ENCODE results near the gene CAMKMT. TPM values are rescaled to one million over a fixed set of nuclear protein-coding genes. Genes with fewer than 3 reads are reported as not detected.

CAMKMT gene
- total RNA-seq, 4 donors from 2014 or later, result 2.9 to 18.8 (median 11.2) TPM

DNA sequence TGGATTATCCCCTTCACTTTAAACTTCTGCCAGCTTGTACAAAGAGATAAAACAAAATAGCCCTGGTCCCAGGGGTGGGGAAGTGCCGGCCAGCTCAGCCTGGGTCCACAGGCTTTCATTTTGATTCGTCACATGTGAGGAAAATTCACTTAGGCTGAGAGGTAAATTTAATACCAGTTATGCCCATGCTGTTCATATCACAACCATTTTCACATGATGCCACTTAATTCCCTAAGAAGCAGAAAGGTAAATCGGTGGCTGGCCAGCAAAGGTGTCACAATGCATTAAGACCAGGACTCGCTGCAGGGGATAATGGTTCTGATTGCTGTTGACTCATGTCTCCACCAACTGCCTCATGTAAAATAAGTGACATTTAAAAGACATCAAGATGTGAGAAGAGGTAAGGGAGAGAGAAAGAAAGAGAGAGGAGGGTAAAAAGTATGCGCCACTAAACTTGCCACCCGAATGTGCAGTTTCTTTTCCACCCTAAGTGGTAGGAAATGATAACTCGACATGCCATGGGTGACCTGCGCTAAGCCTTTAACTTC lies 318.8 kb downstream of the CAMKMT start:
- intact Hi-C loops (cut with DNase I; ENCODE audit: low total_unique reads), result no loop called here
- no peak for DNase-seq
- H3K27me3 ChIP-seq, result no peaks in the 10 kb centered on the region
- H3K4me1 ChIP-seq, result no peaks in the 10 kb centered on the region
- no peak overlapping the region for H3K27ac ChIP-seq
- no peak for TF ChIP-seq POLR2A (IDR thresholded peaks at IDR 0.05)
- TF ChIP-seq, protein P1, sequence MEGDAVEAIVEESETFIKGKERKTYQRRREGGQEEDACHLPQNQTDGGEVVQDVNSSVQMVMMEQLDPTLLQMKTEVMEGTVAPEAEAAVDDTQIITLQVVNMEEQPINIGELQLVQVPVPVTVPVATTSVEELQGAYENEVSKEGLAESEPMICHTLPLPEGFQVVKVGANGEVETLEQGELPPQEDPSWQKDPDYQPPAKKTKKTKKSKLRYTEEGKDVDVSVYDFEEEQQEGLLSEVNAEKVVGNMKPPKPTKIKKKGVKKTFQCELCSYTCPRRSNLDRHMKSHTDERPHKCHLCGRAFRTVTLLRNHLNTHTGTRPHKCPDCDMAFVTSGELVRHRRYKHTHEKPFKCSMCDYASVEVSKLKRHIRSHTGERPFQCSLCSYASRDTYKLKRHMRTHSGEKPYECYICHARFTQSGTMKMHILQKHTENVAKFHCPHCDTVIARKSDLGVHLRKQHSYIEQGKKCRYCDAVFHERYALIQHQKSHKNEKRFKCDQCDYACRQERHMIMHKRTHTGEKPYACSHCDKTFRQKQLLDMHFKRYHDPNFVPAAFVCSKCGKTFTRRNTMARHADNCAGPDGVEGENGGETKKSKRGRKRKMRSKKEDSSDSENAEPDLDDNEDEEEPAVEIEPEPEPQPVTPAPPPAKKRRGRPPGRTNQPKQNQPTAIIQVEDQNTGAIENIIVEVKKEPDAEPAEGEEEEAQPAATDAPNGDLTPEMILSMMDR (IDR thresholded peaks at IDR 0.05), result no peak
- no peaks in the 10 kb centered on the region for H3K9me3 ChIP-seq
- H3K4me3 ChIP-seq, result no peak overlapping the region
- H3K36me3 ChIP-seq, result no peaks in the 10 kb centered on the region

DNA sequence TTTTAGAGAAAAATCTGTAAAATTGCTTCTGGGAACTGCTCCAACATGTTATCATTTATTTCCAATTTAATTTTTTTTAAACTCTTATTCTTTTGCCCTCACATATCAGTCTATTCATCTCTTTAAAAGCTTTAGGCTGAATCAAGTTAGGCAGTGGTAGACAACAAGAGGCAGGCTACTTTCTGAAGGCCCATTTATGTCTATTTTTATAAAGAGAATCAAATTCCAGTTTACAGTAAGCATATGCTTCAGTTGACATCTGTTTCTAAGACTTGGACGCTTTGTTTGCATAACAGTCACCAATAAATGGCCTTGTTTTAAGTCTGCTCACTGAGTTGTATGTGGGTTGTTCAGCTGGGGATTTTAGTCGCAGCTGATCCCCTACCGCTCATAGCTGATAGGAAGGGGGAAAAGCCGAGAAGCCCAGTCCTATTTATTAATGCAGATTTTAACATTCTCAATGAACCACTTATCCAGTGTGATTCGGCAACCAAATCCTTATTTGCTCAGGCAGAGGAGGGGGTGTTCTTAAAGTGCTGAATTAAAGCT lies 319.3 kb downstream of the CAMKMT start:
- Histone ChIP-seq H3K4me1 (no peaks in the 10 kb centered on the region), H3K36me3 (no peaks in the 10 kb centered on the region), H3K27ac (no peak overlapping the region), H3K4me3 (no peak overlapping the region), H3K27me3 (no peaks in the 10 kb centered on the region), H3K9me3 (no peaks in the 10 kb centered on the region)
- intact Hi-C loops (cut with DNase I; ENCODE audit: low total_unique reads), result no loop called here
- TF ChIP-seq, protein P1 (IDR thresholded peaks at IDR 0.05), result no peak
- no peak for TF ChIP-seq POLR2A (IDR thresholded peaks at IDR 0.05)
- DNase-seq, result no peak

DNA sequence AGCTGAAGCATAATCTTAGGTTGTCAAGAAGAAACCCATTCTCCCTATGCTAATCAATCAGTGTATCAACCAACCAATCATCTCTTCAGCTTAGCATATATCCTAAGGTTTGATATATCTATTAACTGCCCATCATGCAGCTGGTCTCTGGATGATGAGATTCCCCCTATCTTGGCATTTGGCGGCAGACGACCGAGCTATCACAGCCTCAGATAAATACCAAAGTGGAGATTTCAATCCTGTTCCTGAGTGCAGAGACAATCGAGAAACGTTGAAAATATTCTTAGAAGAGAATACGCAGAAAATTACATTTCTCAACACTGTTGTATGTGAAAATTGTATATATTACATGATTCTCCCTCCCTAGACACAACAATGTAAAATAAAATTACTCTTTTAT lies 320.7 kb downstream of the CAMKMT start:
- H3K9me3 ChIP-seq, result no peaks in the 10 kb centered on the region
- H3K36me3 ChIP-seq, result no peaks in the 10 kb centered on the region
- H3K27me3 ChIP-seq, result no peaks in the 10 kb centered on the region
- no peak overlapping the region for H3K27ac ChIP-seq
- intact Hi-C loops (cut with DNase I; ENCODE audit: low total_unique reads), result no loop called here
- TF ChIP-seq, protein P1 (IDR thresholded peaks at IDR 0.05), result no peak
- TF ChIP-seq POLR2A (IDR thresholded peaks at IDR 0.05), result no peak
- DNase-seq, result no peak
- no peak overlapping the region for H3K4me3 ChIP-seq
- H3K4me1 ChIP-seq, result no peaks in the 10 kb centered on the region

DNA sequence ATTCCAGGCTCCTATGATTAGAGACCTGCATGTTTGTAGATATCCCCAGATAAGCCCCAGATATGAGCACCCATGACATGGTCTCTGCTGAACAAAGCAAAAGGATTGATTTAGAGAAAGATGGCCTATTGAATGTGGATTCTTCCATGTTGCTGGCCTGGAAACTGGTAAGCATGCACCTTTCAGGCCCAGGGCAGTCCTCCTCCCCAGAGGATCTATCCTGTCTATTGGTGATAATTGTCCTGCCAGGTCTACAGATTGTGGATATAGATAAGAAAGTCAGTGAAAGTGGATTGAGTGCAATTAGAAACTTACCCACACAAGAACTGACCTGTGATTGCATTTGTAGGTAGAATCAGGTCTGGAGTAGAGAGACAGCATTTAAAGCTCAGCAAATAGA lies 322.8 kb downstream of the CAMKMT start:
- no peaks in the 10 kb centered on the region for H3K36me3 ChIP-seq
- H3K4me3 ChIP-seq, result no peak overlapping the region
- H3K27ac ChIP-seq, result no peak overlapping the region
- H3K9me3 ChIP-seq, result no peaks in the 10 kb centered on the region
- no peaks in the 10 kb centered on the region for H3K4me1 ChIP-seq
- intact Hi-C loops (cut with DNase I; ENCODE audit: low total_unique reads), result no loop called here
- no peak for DNase-seq
- no peak for TF ChIP-seq POLR2A (IDR thresholded peaks at IDR 0.05)
- TF ChIP-seq, protein P1 (IDR thresholded peaks at IDR 0.05), result no peak
- H3K27me3 ChIP-seq, result no peaks in the 10 kb centered on the region

DNA sequence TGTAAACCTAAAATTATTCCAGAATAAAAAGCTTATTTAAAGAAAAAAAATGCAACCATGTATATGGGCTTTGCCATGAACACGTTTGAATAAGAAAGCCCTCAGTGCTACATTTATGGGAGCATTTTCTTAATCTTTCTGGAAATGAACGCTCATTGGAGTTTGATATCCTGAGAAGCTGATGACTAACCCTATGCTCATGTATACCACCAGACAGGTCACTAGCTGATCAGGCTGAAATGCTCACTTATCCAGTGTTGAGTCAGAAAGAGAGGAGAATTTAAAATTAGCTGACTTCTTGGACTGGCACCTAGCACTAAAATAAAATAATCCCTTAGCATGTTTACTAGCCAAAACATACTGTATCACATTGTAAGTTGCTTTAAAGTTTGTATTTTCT lies 324.8 kb downstream of the CAMKMT start:
- Histone ChIP-seq H3K9me3 (no peaks in the 10 kb centered on the region), H3K27me3 (no peaks in the 10 kb centered on the region), H3K27ac (no peak overlapping the region), H3K36me3 (no peaks in the 10 kb centered on the region), H3K4me3 (no peak overlapping the region), H3K4me1 (no peaks in the 10 kb centered on the region)
- DNase-seq, result no peak
- TF ChIP-seq POLR2A (IDR thresholded peaks at IDR 0.05), result no peak
- TF ChIP-seq, protein P1 (IDR thresholded peaks at IDR 0.05), result no peak
- intact Hi-C loops (cut with DNase I; ENCODE audit: low total_unique reads), result no loop called here
